ENCODE measurements around the gene TPP1.

- no peak for TF ChIP-seq POLR2A (IDR thresholded peaks at IDR 0.05)
- TF ChIP-seq, protein P1, sequence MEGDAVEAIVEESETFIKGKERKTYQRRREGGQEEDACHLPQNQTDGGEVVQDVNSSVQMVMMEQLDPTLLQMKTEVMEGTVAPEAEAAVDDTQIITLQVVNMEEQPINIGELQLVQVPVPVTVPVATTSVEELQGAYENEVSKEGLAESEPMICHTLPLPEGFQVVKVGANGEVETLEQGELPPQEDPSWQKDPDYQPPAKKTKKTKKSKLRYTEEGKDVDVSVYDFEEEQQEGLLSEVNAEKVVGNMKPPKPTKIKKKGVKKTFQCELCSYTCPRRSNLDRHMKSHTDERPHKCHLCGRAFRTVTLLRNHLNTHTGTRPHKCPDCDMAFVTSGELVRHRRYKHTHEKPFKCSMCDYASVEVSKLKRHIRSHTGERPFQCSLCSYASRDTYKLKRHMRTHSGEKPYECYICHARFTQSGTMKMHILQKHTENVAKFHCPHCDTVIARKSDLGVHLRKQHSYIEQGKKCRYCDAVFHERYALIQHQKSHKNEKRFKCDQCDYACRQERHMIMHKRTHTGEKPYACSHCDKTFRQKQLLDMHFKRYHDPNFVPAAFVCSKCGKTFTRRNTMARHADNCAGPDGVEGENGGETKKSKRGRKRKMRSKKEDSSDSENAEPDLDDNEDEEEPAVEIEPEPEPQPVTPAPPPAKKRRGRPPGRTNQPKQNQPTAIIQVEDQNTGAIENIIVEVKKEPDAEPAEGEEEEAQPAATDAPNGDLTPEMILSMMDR (IDR thresholded peaks at IDR 0.05) = no peak
These were observed 31.2 kb downstream of the TPP1 start for GRCh38 chr11:6588018-6588417.
